ENCODE results near the gene DNASE1.

The DNASE1 gene

DNA sequence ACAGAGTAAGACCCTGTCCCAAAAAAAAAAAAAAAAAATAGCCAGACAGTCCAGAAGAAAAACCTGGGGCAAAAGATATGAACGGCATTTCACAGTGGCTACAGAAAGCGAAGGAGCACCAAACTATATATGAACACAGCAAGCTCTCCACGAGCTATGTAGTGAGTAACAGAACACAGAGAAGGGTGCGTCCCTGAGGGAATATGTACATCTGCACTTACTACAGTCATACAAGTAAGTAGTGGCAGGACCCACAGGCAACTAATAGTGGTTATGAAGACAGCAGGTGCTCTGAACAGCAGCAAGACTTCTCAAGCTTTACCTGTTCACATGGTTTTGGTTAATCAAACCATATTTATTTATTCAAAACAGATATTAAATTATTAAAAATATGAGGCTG is 47.0 kb downstream of the DNASE1 start:
- DNase-seq, result no peak

DNA sequence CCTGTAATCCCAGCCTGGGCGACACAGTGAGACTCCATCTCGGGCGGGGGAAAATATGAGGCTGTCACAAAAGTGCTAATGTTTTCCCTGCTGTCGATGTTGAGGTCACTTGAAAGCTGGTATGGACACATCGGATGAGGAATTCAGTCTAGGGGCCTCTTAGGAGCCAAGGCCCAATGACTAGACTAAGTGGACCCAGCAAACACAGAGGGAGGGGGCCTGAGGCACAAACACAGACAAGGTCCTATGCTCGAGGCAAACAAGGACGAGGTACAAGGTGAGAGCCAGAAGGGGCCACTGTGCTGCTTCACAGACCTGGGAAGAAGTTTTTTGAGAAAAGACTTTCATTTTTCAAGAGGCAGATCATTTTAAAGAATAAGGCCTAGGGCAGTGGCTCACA is 47.6 kb downstream of the DNASE1 start:
- DNase-seq, result no peak

GRCh38 chr16:3706253-3707012 is 51.9 kb downstream of the DNASE1 start:
- DNase-seq, result no peak

All from activated naive CD4-positive, alpha-beta T cell treated with anti-CD3 and anti-CD28 coated beads, Interleukin-2, amount 50 U/mL, for 16 hours (primary cell).